Kidney (tissue), 14 donors: ENCODE measurements around the gene NIPA2. TPM values are rescaled to one million over a fixed set of nuclear protein-coding genes. Genes with fewer than 3 reads are reported as not detected.

Source experiments
- DNase-seq, 5 donors: peaks; one replicate each; pipeline ENCODE4 v3.0.0-alpha.2; 2013 to 2020
- FAIRE-seq: peaks from 2 replicates; lab custom pipeline; 2012; peaks lifted over from hg19 to GRCh38; lab: Jason Lieb, UNC
- H3K27ac ChIP-seq, 2 donors: one replicate each; pipeline ENCODE4 v1.7.0; 2013; ENCODE audit warnings: low read depth in 2 of 2, low read length in 2 of 2, inconsistent platforms in 1 of 2
- H3K27me3 ChIP-seq: one replicate; pipeline ENCODE4 v1.7.1; 2013; ENCODE audit warnings: low read length, inconsistent platforms; ENCODE audit not compliant: control insufficient read depth, insufficient read depth
- H3K36me3 ChIP-seq, 3 donors: one replicate each; pipeline versions ENCODE4 v1.7.0 to v1.7.1; 2013; ENCODE audit warnings: low read length in 3 of 3, control low read depth in 1 of 3, inconsistent platforms in 1 of 3; ENCODE audit not compliant: insufficient read depth in 3 of 3, control insufficient read depth in 2 of 3
- H3K4me1 ChIP-seq, 3 donors: one replicate each; pipeline versions ENCODE4 v1.7.0 to v1.7.1; 2013; ENCODE audit warnings: low read length in 3 of 3, inconsistent platforms in 1 of 3, low read depth in 1 of 3; ENCODE audit not compliant: control insufficient read depth in 2 of 3, insufficient read depth in 2 of 3
- H3K4me3 ChIP-seq, 3 donors: one replicate each; pipeline versions ENCODE4 v1.7.0 to v1.8.1; 2013; ENCODE audit warnings: low read length in 3 of 3, control low read depth in 1 of 3, inconsistent platforms in 1 of 3
- H3K9ac ChIP-seq, 3 donors: one replicate each; pipeline versions ENCODE4 v1.7.0 to v1.7.1; 2013; ENCODE audit warnings: low read length in 3 of 3, control low read depth in 1 of 3, inconsistent platforms in 1 of 3
- H3K9me3 ChIP-seq, 3 donors: one replicate each; pipeline versions ENCODE4 v1.7.0 to v1.7.1; 2013; ENCODE audit warnings: low read length in 3 of 3, control low read depth in 1 of 3, inconsistent platforms in 1 of 3; ENCODE audit not compliant: control insufficient read depth in 2 of 3, insufficient read depth in 1 of 3
- intact Hi-C: fragments of 100-400 bp; cut with DNase I; formaldehyde crosslinking; loops from one replicate; pipeline ENCODE4 v1.11.1; 2022
- polyA plus RNA-seq: library from polyadenylated mRNA; stranded (reverse); fragments of 350-450 nt; fragmentation: Illumina TruSeq; extraction: RNeasy Lipid Tissue Mini Kit (QIAGEN cat#74804); gene quantifications from one replicate; pipeline ENCODE4 v1.2.3, GENCODE V29; 2014; ENCODE audit warnings: low read depth, low replicate concordance; ENCODE audit not compliant: insufficient read depth
- total RNA-seq: library from RNA; stranded (reverse); fragmentation: NEBNext Ultra II Directional; extraction: Animal tissue kit (Norgen Biotek cat#: 25700); gene quantifications from one replicate; pipeline ENCODE4 v1.2.1, GENCODE V29; 2021
- TF ChIP-seq, protein P1 (sequence below): IDR thresholded peaks from 3 replicates; pipeline ENCODE4 v1.5.1; 2012; ENCODE audit warnings: mild to moderate bottlenecking, moderate library complexity, borderline replicate concordance; ENCODE audit not compliant: insufficient read depth; ENCODE audit errors: extremely low read depth
- donor health status: control.
- donor health status: control.
- donor health status: control.
- donor health status: control.
- donor health status: control.
- donor health status: DM: yes; HTN: yes; CAD: no.
- donor health status: Normal renal cell carcinoma (clear cell type).

Gene NIPA2
- total and polyA plus RNA-seq, 2 donors from 2014 or later, result 30.0 to 48.5 TPM

DNA sequence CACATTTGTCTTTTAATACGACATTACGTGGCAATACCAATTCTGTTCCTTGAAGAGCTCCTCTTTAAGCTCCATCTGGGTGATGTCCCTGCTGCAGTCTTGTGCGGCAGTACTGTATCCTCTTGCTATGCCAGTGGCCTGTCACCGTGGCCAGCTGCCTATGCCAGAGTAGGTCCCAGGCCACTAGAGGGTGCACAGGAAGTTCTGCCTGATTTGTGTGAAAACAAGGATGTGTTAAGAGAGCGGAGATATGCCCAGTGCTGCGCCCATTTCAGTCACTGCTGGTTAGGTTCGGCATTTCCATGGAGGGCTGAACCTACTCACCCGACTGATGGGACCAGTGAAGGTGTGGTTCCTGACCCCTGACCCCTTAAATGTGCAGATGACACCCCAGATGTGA lies 26.8 kb upstream of the NIPA2 start:
- Histone ChIP-seq H3K4me3 (no peak overlapping the region), H3K27me3 (no peaks in the 10 kb centered on the region), H3K9ac (no peak overlapping the region), H3K27ac (no peak overlapping the region), H3K9me3 (no peaks in the 10 kb centered on the region), H3K4me1 (no peaks in the 10 kb centered on the region), H3K36me3 (peaks cover 0 to 2% (median 0%) of the 10 kb centered on the region in 3 donors)
- TF ChIP-seq, protein P1, sequence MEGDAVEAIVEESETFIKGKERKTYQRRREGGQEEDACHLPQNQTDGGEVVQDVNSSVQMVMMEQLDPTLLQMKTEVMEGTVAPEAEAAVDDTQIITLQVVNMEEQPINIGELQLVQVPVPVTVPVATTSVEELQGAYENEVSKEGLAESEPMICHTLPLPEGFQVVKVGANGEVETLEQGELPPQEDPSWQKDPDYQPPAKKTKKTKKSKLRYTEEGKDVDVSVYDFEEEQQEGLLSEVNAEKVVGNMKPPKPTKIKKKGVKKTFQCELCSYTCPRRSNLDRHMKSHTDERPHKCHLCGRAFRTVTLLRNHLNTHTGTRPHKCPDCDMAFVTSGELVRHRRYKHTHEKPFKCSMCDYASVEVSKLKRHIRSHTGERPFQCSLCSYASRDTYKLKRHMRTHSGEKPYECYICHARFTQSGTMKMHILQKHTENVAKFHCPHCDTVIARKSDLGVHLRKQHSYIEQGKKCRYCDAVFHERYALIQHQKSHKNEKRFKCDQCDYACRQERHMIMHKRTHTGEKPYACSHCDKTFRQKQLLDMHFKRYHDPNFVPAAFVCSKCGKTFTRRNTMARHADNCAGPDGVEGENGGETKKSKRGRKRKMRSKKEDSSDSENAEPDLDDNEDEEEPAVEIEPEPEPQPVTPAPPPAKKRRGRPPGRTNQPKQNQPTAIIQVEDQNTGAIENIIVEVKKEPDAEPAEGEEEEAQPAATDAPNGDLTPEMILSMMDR, result no peak
- FAIRE-seq (no peak), DNase-seq (peak in 2 of 5 donors; percentile 34 to 36)
- intact Hi-C loops, result no loop called here

DNA sequence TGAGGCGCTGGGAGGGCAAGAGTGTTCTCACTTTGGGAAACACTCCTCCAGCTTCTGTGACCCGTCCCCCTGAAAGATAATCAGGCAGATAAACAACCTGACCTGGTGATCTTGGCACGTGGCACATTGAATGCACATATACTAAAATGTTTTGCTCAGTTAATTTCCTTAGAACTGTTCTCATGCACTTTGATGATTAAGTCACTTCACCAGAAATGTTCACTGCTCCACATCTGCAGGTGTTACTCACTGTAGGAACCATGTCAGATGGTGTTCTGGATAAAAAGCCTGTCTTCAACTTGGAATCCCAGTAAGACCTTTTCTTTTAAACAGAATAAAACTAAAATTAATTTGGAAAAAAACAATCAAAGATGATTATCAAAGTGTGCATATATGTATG lies 24.6 kb upstream of the NIPA2 start:
- no peak overlapping the region for H3K27ac ChIP-seq
- no peaks in the 10 kb centered on the region for H3K9me3 ChIP-seq
- H3K4me1 ChIP-seq, result no peaks in the 10 kb centered on the region
- TF ChIP-seq, protein P1, result no peak
- peaks cover 0 to 2% (median 0%) of the 10 kb centered on the region in 3 donors for H3K36me3 ChIP-seq
- H3K27me3 ChIP-seq, result no peaks in the 10 kb centered on the region
- no peak overlapping the region for H3K4me3 ChIP-seq
- FAIRE-seq, result no peak
- intact Hi-C loops, result no loop called here
- DNase-seq, result no peak
- no peak overlapping the region for H3K9ac ChIP-seq

DNA sequence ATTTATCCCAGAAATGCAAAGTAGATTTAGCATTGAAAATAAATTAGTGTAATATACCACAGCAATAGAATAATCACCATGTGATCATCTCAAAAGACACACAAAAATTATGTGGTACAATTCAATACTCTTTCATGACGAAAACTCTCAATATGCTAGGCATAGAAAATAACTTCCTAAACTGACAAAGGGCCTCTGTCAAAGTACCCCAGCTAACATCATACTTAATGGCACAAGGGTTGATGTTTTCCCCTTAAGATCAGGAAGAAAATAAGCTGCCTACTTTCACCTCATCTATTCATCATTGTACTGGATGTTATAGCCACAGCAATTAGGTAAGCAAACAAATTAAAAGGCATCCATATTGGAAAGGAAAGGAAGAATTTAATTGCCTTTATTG lies 22.7 kb upstream of the NIPA2 start:
- Histone ChIP-seq H3K9me3 (no peaks in the 10 kb centered on the region), H3K27me3 (no peaks in the 10 kb centered on the region), H3K27ac (no peak overlapping the region), H3K4me1 (no peaks in the 10 kb centered on the region), H3K4me3 (no peak overlapping the region), H3K36me3 (peaks cover 0 to 2% (median 0%) of the 10 kb centered on the region in 3 donors), H3K9ac (no peak overlapping the region)
- intact Hi-C loops, result no loop called here
- TF ChIP-seq, protein P1, result no peak
- FAIRE-seq (no peak), DNase-seq (no peak)

DNA sequence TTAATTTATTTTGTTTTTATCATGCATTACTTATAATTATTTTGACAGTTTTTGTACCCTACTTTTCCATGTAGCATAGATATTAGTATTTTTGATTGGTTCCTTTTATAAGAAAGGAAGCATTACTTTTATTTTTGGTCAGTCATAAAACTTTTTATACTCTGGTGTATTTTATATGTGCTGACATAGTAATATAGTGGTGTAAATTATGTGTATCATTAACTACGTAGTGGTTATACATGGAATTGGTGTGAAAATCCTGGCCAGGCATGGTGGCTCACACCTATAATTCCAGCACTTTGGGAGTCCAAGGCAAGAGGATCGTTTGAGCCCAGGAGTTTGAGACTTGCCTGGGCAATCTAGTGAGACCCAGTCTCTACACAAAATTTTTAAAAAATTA lies 18.8 kb upstream of the NIPA2 start:
- FAIRE-seq (no peak), DNase-seq (no peak)
- no peak overlapping the region for H3K27ac ChIP-seq
- H3K9ac ChIP-seq, result no peak overlapping the region
- no peaks in the 10 kb centered on the region for H3K27me3 ChIP-seq
- H3K36me3 ChIP-seq, result peaks cover 0 to 13% (median 10%) of the 10 kb centered on the region in 3 donors
- no peaks in the 10 kb centered on the region for H3K9me3 ChIP-seq
- H3K4me3 ChIP-seq, result no peak overlapping the region
- intact Hi-C loops, result no loop called here
- TF ChIP-seq, protein P1, result no peak
- no peaks in the 10 kb centered on the region for H3K4me1 ChIP-seq
